MM.1S (cell line): Measurements from ENCODE around the gene TMEM218.

ENCODE experiments used
- EZH2 ChIP-seq: fragments of 300-600 bp; sonication (generic); optimal IDR thresholded peaks from 2 replicates; pipeline ENCODE3; 2017; ENCODE audit warnings: low read depth, mild to moderate bottlenecking, antibody characterized with exemption, low read length, mixed read lengths
- EZH2phosphoT487 ChIP-seq: fragments of 300-600 bp; sonication (generic); IDR thresholded peaks from 2 replicates; pipeline ENCODE4 v1.6.1; 2018; ENCODE audit warnings: antibody characterized with exemption, low read length
- TF ChIP-seq, protein P1 (sequence below): fragments of 300-600 bp; sonication (generic); IDR thresholded peaks from 2 replicates; pipeline ENCODE4 v1.5.1; 2016; ENCODE audit warnings: antibody characterized with exemption, low read length, mixed read lengths

DNA sequence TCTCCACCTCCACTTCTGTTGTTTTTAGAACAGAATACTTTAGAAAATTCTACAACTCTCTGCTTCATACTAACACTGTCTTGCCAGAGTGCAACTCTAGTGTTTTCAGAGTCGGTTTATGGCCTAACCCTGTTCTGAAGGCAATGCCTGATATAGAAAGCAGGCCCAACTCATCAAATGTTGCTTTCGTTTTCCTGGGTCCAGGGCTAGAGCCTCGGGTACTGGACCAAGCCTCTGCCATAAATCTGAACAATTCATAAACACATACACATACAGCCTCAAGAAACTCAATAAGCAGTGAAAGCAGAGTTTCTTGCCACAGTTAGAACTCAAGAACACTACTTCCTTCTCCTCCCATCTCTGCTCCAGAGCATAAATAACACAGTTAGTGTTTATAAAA, 9.8 kb downstream of the TMEM218 start:
- TF ChIP-seq, protein P1, sequence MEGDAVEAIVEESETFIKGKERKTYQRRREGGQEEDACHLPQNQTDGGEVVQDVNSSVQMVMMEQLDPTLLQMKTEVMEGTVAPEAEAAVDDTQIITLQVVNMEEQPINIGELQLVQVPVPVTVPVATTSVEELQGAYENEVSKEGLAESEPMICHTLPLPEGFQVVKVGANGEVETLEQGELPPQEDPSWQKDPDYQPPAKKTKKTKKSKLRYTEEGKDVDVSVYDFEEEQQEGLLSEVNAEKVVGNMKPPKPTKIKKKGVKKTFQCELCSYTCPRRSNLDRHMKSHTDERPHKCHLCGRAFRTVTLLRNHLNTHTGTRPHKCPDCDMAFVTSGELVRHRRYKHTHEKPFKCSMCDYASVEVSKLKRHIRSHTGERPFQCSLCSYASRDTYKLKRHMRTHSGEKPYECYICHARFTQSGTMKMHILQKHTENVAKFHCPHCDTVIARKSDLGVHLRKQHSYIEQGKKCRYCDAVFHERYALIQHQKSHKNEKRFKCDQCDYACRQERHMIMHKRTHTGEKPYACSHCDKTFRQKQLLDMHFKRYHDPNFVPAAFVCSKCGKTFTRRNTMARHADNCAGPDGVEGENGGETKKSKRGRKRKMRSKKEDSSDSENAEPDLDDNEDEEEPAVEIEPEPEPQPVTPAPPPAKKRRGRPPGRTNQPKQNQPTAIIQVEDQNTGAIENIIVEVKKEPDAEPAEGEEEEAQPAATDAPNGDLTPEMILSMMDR = no peak
- TF ChIP-seq EZH2 = no peak
- no peak for TF ChIP-seq EZH2phosphoT487
